Activated T-helper 17 cell treated with anti-CD3 and anti-CD28 coated beads, Interleukin-2, amount 50 U/mL, for 72 hours (primary cell): ENCODE measurements around the gene ZNF646. TPM values are rescaled to one million over a fixed set of nuclear protein-coding genes. Genes with fewer than 3 reads are reported as not detected.

Experiments used
- ATAC-seq: fragments of 150-1000 bp; cut with Tn5 transposase; replicated peaks from 2 replicates; pipeline ENCODE4 v1.10.0; 2021; ENCODE audit warnings: mild to moderate bottlenecking, moderate library complexity
- H3K27ac Mint-ChIP-seq: one replicate; pipeline ENCODE4 v1.8.0; 2022; ENCODE audit warnings: mixed read lengths
- H3K27me3 Mint-ChIP-seq: one replicate; pipeline ENCODE4 v1.8.0; 2022; ENCODE audit warnings: mixed read lengths
- H3K36me3 Mint-ChIP-seq: one replicate; pipeline ENCODE4 v1.8.0; 2022; ENCODE audit warnings: low read depth, mild to moderate bottlenecking, mixed read lengths
- H3K4me1 Mint-ChIP-seq: one replicate; pipeline ENCODE4 v1.8.0; 2022; ENCODE audit warnings: mixed read lengths
- H3K4me3 Mint-ChIP-seq: one replicate; pipeline ENCODE4 v1.8.0; 2022; ENCODE audit warnings: mild to moderate bottlenecking, mixed read lengths
- H3K9me3 Mint-ChIP-seq: one replicate; pipeline ENCODE4 v1.8.0; 2022; ENCODE audit warnings: mixed read lengths
- total RNA-seq, 2 donors: library from RNA; stranded (reverse); gene quantifications; one replicate each; pipeline ENCODE4 v1.2.3, GENCODE V29; 2022

Gene ZNF646
- total RNA-seq, 2 donors from 2014 or later: 19.6 to 29.7 TPM

- Mint-ChIP-seq H3K4me1 (peaks cover 10% of the 10 kb centered on the region), H3K9me3 (no peaks in the 10 kb centered on the region), H3K36me3 (no peaks in the 10 kb centered on the region), H3K27ac (no peak overlapping the region), H3K4me3 (no peak overlapping the region), H3K27me3 (no peaks in the 10 kb centered on the region)
- ATAC-seq: no peak
These were observed 23.8 kb upstream of the ZNF646 start for GRCh38 chr16:31050280-31051030.

GRCh38 chr16:31052114-31052513 is 22.1 kb upstream of the ZNF646 start:
- no peaks in the 10 kb centered on the region for H3K9me3 Mint-ChIP-seq
- peak; percentile 98 for ATAC-seq
- no peaks in the 10 kb centered on the region for H3K27me3 Mint-ChIP-seq
- H3K4me3 Mint-ChIP-seq: no peak overlapping the region
- H3K27ac Mint-ChIP-seq: no peak overlapping the region
- peaks cover 5% of the 10 kb centered on the region for H3K4me1 Mint-ChIP-seq
- H3K36me3 Mint-ChIP-seq: no peaks in the 10 kb centered on the region

- ATAC-seq: no peak
- H3K27ac Mint-ChIP-seq: no peak overlapping the region
- peaks cover 18% of the 10 kb centered on the region for H3K36me3 Mint-ChIP-seq
- no peak overlapping the region for H3K4me3 Mint-ChIP-seq
- no peaks in the 10 kb centered on the region for H3K27me3 Mint-ChIP-seq
- H3K9me3 Mint-ChIP-seq: no peaks in the 10 kb centered on the region
- H3K4me1 Mint-ChIP-seq: peaks cover 5% of the 10 kb centered on the region
These were observed 18.6 kb upstream of the ZNF646 start for GRCh38 chr16:31055613-31056012.

GRCh38 chr16:31061126-31061812 is 13.0 kb upstream of the ZNF646 start:
- no peaks in the 10 kb centered on the region for H3K27me3 Mint-ChIP-seq
- H3K9me3 Mint-ChIP-seq: no peaks in the 10 kb centered on the region
- H3K4me3 Mint-ChIP-seq: no peak overlapping the region
- H3K27ac Mint-ChIP-seq: no peak overlapping the region
- H3K4me1 Mint-ChIP-seq: peaks cover 20% of the 10 kb centered on the region
- no peak for ATAC-seq
- peaks cover 58% of the 10 kb centered on the region for H3K36me3 Mint-ChIP-seq

- Mint-ChIP-seq H3K27me3 (no peaks in the 10 kb centered on the region), H3K4me3 (no peak overlapping the region), H3K36me3 (peaks cover 58% of the 10 kb centered on the region), H3K27ac (no peak overlapping the region), H3K9me3 (no peaks in the 10 kb centered on the region), H3K4me1 (peaks cover 20% of the 10 kb centered on the region)
- ATAC-seq: no peak
These were observed 12.3 kb upstream of the ZNF646 start for GRCh38 chr16:31061813-31062440.

- ATAC-seq: no peak
These were observed 10.8 kb upstream of the ZNF646 start for GRCh38 chr16:31063495-31063842.

GRCh38 chr16:31063843-31064611 is 10.2 kb upstream of the ZNF646 start:
- H3K9me3 Mint-ChIP-seq: no peaks in the 10 kb centered on the region
- H3K27ac Mint-ChIP-seq: peak overlapping the region; percentile 53
- peak; percentile 40 for ATAC-seq
- H3K27me3 Mint-ChIP-seq: no peaks in the 10 kb centered on the region
- peak overlapping the region; percentile 63 for H3K4me3 Mint-ChIP-seq
- H3K36me3 Mint-ChIP-seq: peaks cover 52% of the 10 kb centered on the region
- H3K4me1 Mint-ChIP-seq: peaks cover 21% of the 10 kb centered on the region

More at GRCh38 chr16:31063495-31063842, 10.8 kb upstream of the ZNF646 start:
- Mint-ChIP-seq H3K4me3 (peak overlapping the region; percentile 63), H3K27me3 (no peaks in the 10 kb centered on the region), H3K27ac (no peak overlapping the region), H3K9me3 (no peaks in the 10 kb centered on the region), H3K4me1 (peaks cover 20% of the 10 kb centered on the region), H3K36me3 (peaks cover 52% of the 10 kb centered on the region)

- Mint-ChIP-seq H3K4me3 (peak overlapping the region; percentile 63), H3K4me1 (peaks cover 26% of the 10 kb centered on the region)
These were observed 9.2 kb upstream of the ZNF646 start for GRCh38 chr16:31064882-31065461.

GRCh38 chr16:31067342-31067741 is 6.9 kb upstream of the ZNF646 start:
- peaks cover 27% of the 10 kb centered on the region for H3K36me3 Mint-ChIP-seq
- H3K27me3 Mint-ChIP-seq: no peaks in the 10 kb centered on the region
- no peak overlapping the region for H3K27ac Mint-ChIP-seq
- H3K4me1 Mint-ChIP-seq: peaks cover 35% of the 10 kb centered on the region
- no peaks in the 10 kb centered on the region for H3K9me3 Mint-ChIP-seq
- H3K4me3 Mint-ChIP-seq: no peak overlapping the region
- ATAC-seq: no peak

More at GRCh38 chr16:31064882-31065461, 9.2 kb upstream of the ZNF646 start:
- ATAC-seq: peak; percentile 52
- Mint-ChIP-seq H3K36me3 (peaks cover 46% of the 10 kb centered on the region), H3K27me3 (no peaks in the 10 kb centered on the region), H3K27ac (peak overlapping the region; percentile 53), H3K9me3 (no peaks in the 10 kb centered on the region)

GRCh38 chr16:31071861-31072260 is 2.4 kb upstream of the ZNF646 start:
- no peak for ATAC-seq
- peak overlapping the region; percentile 93 for H3K4me3 Mint-ChIP-seq
- peak overlapping the region; percentile 95 for H3K27ac Mint-ChIP-seq
- peaks cover 34% of the 10 kb centered on the region for H3K36me3 Mint-ChIP-seq
- peaks cover 25% of the 10 kb centered on the region for H3K4me1 Mint-ChIP-seq
- H3K9me3 Mint-ChIP-seq: no peaks in the 10 kb centered on the region
- no peaks in the 10 kb centered on the region for H3K27me3 Mint-ChIP-seq

- Mint-ChIP-seq H3K4me3 (peak overlapping the region; percentile 93), H3K4me1 (peaks cover 25% of the 10 kb centered on the region), H3K27ac (peak overlapping the region; percentile 95), H3K36me3 (peaks cover 41% of the 10 kb centered on the region), H3K27me3 (no peaks in the 10 kb centered on the region), H3K9me3 (no peaks in the 10 kb centered on the region)
- ATAC-seq: no peak
These were observed 1.6 kb upstream of the ZNF646 start for GRCh38 chr16:31072540-31073141.

GRCh38 chr16:31073142-31073969 is 866 bp upstream of the ZNF646 start:
- Mint-ChIP-seq H3K4me1 (peaks cover 25% of the 10 kb centered on the region), H3K4me3 (peak overlapping the region; percentile 93), H3K27ac (peak overlapping the region; percentile 95), H3K36me3 (peaks cover 49% of the 10 kb centered on the region), H3K9me3 (no peaks in the 10 kb centered on the region), H3K27me3 (no peaks in the 10 kb centered on the region)
- ATAC-seq: peak; percentile 69

- no peak for ATAC-seq
- no peaks in the 10 kb centered on the region for H3K9me3 Mint-ChIP-seq
- peaks cover 19% of the 10 kb centered on the region for H3K4me1 Mint-ChIP-seq
- H3K36me3 Mint-ChIP-seq: peaks cover 62% of the 10 kb centered on the region
- no peaks in the 10 kb centered on the region for H3K27me3 Mint-ChIP-seq
- peak overlapping the region; percentile 93 for H3K4me3 Mint-ChIP-seq
- peak overlapping the region; percentile 95 for H3K27ac Mint-ChIP-seq
These were observed 577 bp downstream of the ZNF646 start for GRCh38 chr16:31074814-31075183.
